LHCN-M2 (cell line): ENCODE measurements around the gene ARSK. TPM values are rescaled to one million over a fixed set of nuclear protein-coding genes. Genes with fewer than 3 reads are reported as not detected.

Source experiments
- DNase-seq: peaks from one replicate; pipeline ENCODE4 v3.0.0-alpha.2; 2012; ENCODE audit warnings: low read depth
- total RNA-seq: library from RNA; depleted of rRNA; stranded (reverse); fragments of >200 nt; gene quantifications from 2 replicates; pipeline ENCODE4 v1.2.3, GENCODE V29; 2014; rRNA removed

Gene ARSK
- total RNA-seq, 1 experiment from 2014 or later, result 10.0 TPM

GRCh38 chr5:95647886-95648860 is 93.3 kb downstream of the ARSK start:
- no peak for DNase-seq

GRCh38 chr5:95649274-95649673 is 94.4 kb downstream of the ARSK start:
- DNase-seq, result no peak

DNA sequence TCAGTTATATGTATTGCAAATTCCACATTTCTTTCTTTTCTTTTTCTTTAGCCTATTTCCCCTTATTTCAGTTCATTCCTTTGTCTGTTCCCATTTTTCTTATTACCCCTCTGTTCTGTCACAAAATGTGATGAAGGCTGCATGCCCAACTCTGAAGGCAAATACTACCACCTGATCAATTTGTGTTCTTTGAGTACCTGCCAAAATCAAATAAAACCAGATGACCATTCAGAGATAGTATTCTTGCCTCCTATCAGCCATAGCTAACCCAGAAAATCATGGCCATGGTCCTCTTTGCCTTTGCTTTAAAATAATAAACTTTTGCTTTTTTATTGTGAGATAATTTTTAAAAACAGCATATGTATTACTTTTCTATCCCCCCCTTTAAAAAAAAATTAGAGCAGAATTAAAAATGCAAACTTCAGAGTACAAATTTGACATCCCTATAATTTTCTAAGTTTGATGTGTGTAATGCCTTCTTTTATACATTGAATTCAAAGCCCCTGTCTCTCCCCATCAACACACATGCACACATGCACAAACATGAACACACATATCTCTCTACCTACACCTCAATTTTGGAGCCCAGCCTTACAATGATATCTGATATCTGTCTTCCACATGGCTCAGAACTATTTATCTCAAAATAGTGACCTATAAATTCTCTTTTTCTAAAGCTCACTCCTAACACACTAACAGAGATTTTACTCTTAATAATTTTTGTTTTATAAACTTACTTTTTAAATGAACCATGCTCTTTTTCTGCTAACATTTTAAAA is 95.1 kb downstream of the ARSK start:
- no peak for DNase-seq

GRCh38 chr5:95652849-95653248 is 97.9 kb downstream of the ARSK start:
- no peak for DNase-seq

DNA sequence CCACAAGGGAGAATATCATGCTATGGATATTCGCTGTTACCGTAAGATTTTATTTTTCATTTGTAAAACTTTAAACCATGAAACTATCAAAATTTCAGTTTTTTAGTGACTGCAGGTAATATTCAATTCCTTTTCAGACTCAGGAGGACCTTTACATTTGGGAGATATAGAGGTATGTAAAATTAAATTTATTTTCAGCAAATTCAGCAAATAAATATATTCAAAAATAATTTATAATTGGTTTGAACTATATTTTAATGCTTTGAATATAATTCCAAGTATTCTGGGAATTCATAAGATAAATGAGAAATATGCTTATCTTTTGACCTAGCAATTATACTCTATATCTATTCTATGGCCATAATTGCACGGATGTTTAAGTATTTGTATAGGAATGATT is 99.3 kb downstream of the ARSK start:
- DNase-seq, result no peak

Other genes with a start within 250 kb of the ARSK start
- gene FAM81B, start 163.7 kb upstream of the ARSK start, total RNA-seq, result not detected in 2 replicates
- 88.0 and 98.6 TPM in 2 replicates for gene SKIC3, start 124 bp upstream of the ARSK start, total RNA-seq
- 1.3 and 1.6 TPM in 2 replicates for gene GPR150, start 65.0 kb downstream of the ARSK start, total RNA-seq
- 1.9 TPM in 2 replicates for gene RFESD, start 91.7 kb downstream of the ARSK start, total RNA-seq
- 1.4 and 1.7 TPM in 2 replicates for gene SPATA9, start 127.9 kb downstream of the ARSK start, total RNA-seq
- gene RHOBTB3, start 176.2 kb downstream of the ARSK start, total RNA-seq, result 285 and 300 TPM in 2 replicates